OCI-LY3 (cell line): ENCODE data around the gene TMEFF2.

Experiments
- CTCF ChIP-seq: fragments of 200-600, 300-600 bp; sonication (generic); IDR thresholded peaks from 2 replicates; pipeline ENCODE4 v1.5.1; 2014; ENCODE audit warnings: antibody characterized with exemption, low read length, low read depth
- EZH2phosphoT487 ChIP-seq: fragments of 200-600 bp; shearing (Covaris generic); IDR thresholded peaks from 2 replicates; pipeline ENCODE4 v1.6.1; 2018; ENCODE audit warnings: antibody characterized with exemption, mixed run types, low read depth

GRCh38 chr2:191908874-191909273, 285.9 kb downstream of the TMEFF2 start:
- no peak for TF ChIP-seq CTCF
- no peak for TF ChIP-seq EZH2phosphoT487
